PC-9 (cell line): ENCODE measurements around the gene PAPOLA. TPM values are rescaled to one million over a fixed set of nuclear protein-coding genes. Genes with fewer than 3 reads are reported as not detected.

ENCODE experiments used
- BruUV-seq: library from RNA; stranded (reverse); fragments of 400-500 nt; replicated peaks from 2 replicates; lab custom pipeline; 2021; lab: Mats Ljungman, UMichigan
- CTCF ChIA-PET: fragments of 300-600 bp; sonication (Branson Sonifier 250); formaldehyde crosslinking; loops from one replicate; lab custom pipeline; 2022; ENCODE audit warnings: antibody characterized with exemption; lab: Charles Lee
- POLR2A ChIA-PET: fragments of 300-600 bp; sonication (Branson Sonifier 250); formaldehyde crosslinking; loops from one replicate; lab custom pipeline; 2022; ENCODE audit warnings: antibody characterized with exemption; ENCODE audit not compliant: unreplicated experiment; lab: Charles Lee
- DNase-seq, 2 experiments: peaks; one replicate each; pipeline versions ENCODE4 v3.0.0 to v3.0.0-alpha.2; 2015 to 2022; ENCODE audit warnings: mixed read lengths in 1 of 2
- H2AFZ ChIP-seq: fragments of 200-600 bp; sonication (generic); 2 replicates; pipeline ENCODE4 v1.8.1; 2017; ENCODE audit warnings: antibody characterized with exemption
- H3F3A ChIP-seq: fragments of 200-600 bp; sonication (generic); 2 replicates; pipeline ENCODE4 v1.8.1; 2017; ENCODE audit warnings: antibody characterized with exemption, mild to moderate bottlenecking, low read depth; ENCODE audit not compliant: insufficient read depth
- H3K27ac ChIP-seq: fragments of 200-600 bp; sonication (generic); 2 replicates; pipeline ENCODE4 v1.6.1; 2016; ENCODE audit warnings: mixed run types
- H3K27me3 ChIP-seq: fragments of 200-600 bp; sonication (generic); 2 replicates; pipeline ENCODE4 v1.6.1; 2016; ENCODE audit warnings: low read depth, mixed run types; ENCODE audit not compliant: insufficient read depth
- H3K36me3 ChIP-seq: fragments of 200-600 bp; sonication (generic); 2 replicates; pipeline ENCODE4 v1.6.1; 2016; ENCODE audit warnings: low read depth, mixed run types
- H3K4me1 ChIP-seq: fragments of 200-600 bp; sonication (generic); replicated peaks from 2 replicates; pipeline ENCODE4 v1.6.1; 2016; ENCODE audit warnings: mixed run types; ENCODE audit not compliant: insufficient read depth
- H3K4me2 ChIP-seq: fragments of 200-600 bp; sonication (generic); 2 replicates; pipeline ENCODE4 v1.6.1; 2017; ENCODE audit warnings: mixed run types
- H3K4me3 ChIP-seq: fragments of 200-600 bp; sonication (generic); 2 replicates; pipeline ENCODE4 v1.6.1; 2016; ENCODE audit warnings: mixed run types
- H3K79me2 ChIP-seq: fragments of 200-600 bp; sonication (generic); 2 replicates; pipeline ENCODE4 v1.6.1; 2017; ENCODE audit warnings: low read depth, mixed run types
- H3K9me2 ChIP-seq: fragments of 200-600 bp; sonication (generic); 2 replicates; pipeline ENCODE4 v1.8.1; 2017; ENCODE audit warnings: mild to moderate bottlenecking; ENCODE audit not compliant: insufficient read depth
- H3K9me3 ChIP-seq: fragments of 200-600 bp; sonication (generic); 2 replicates; pipeline ENCODE4 v1.8.1; 2016; ENCODE audit warnings: low read depth; ENCODE audit not compliant: insufficient read depth
- H4K20me1 ChIP-seq: fragments of 200-600 bp; sonication (generic); 2 replicates; pipeline ENCODE4 v1.8.1; 2017; ENCODE audit not compliant: insufficient read depth
- EZH2 ChIP-seq: fragments of 200-600 bp; sonication (generic); IDR thresholded peaks from 2 replicates; pipeline ENCODE4 v1.8.0; 2017; ENCODE audit warnings: antibody characterized with exemption, low read depth
- intact Hi-C: fragments of 100-400 bp; cut with micrococcal nuclease; formaldehyde crosslinking; loops from one replicate; pipeline ENCODE4 v1.10.0; 2022; ENCODE audit not compliant: unreplicated experiment
- total RNA-seq: library from RNA; stranded (reverse); gene quantifications from 2 replicates; pipeline ENCODE4 v1.2.3, GENCODE V29; 2021
- TF ChIP-seq, protein P1 (sequence below): fragments of 200-600 bp; sonication (generic); conservative IDR thresholded peaks from 2 replicates; pipeline ENCODE4 v1.6.1; 2017; ENCODE audit warnings: mixed run types, antibody characterized with exemption, mild to moderate bottlenecking, moderate library complexity

The PAPOLA gene
- total RNA-seq, 1 experiment from 2014 or later: 68.4 TPM

DNA sequence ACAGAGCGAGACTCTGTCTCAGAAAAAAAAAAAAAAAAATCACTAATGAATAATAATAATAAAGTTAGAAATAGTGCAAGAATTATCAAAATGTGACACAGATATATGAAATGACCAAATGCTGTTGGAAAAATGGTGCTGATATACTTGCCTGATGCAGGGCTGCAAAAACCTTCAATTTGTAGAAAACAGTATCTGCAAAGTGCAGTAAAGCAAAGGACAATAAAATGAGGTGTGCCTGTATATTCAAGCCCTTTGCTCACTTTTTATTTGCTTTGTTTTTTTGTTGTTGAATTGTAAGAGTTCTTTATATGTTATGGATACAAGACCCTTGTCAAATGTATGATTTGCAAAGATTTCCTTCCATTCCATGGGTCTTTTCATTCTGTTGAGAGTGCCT lies 9.0 kb upstream of the PAPOLA start:
- ChIA-PET CTCF (no interaction called here), POLR2A (no interaction called here)
- Histone ChIP-seq H3K27ac (no peak overlapping the region), H3K27me3 (no peaks in the 10 kb centered on the region), H4K20me1 (no peaks in the 10 kb centered on the region), H3K4me1 (no peaks in the 10 kb centered on the region), H3K79me2 (no peaks in the 10 kb centered on the region), H3K36me3 (no peaks in the 10 kb centered on the region), H3K9me2 (no peaks in the 10 kb centered on the region), H2AFZ (no peak overlapping the region), H3K4me3 (no peak overlapping the region), H3K4me2 (no peak overlapping the region), H3F3A (no peaks in the 10 kb centered on the region), H3K9me3 (no peaks in the 10 kb centered on the region)
- no peak for DNase-seq
- intact Hi-C loops: no loop called here
- BruUV-seq: no TSS peak
- TF ChIP-seq, protein P1, sequence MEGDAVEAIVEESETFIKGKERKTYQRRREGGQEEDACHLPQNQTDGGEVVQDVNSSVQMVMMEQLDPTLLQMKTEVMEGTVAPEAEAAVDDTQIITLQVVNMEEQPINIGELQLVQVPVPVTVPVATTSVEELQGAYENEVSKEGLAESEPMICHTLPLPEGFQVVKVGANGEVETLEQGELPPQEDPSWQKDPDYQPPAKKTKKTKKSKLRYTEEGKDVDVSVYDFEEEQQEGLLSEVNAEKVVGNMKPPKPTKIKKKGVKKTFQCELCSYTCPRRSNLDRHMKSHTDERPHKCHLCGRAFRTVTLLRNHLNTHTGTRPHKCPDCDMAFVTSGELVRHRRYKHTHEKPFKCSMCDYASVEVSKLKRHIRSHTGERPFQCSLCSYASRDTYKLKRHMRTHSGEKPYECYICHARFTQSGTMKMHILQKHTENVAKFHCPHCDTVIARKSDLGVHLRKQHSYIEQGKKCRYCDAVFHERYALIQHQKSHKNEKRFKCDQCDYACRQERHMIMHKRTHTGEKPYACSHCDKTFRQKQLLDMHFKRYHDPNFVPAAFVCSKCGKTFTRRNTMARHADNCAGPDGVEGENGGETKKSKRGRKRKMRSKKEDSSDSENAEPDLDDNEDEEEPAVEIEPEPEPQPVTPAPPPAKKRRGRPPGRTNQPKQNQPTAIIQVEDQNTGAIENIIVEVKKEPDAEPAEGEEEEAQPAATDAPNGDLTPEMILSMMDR: no peak
- TF ChIP-seq EZH2: no peak

DNA sequence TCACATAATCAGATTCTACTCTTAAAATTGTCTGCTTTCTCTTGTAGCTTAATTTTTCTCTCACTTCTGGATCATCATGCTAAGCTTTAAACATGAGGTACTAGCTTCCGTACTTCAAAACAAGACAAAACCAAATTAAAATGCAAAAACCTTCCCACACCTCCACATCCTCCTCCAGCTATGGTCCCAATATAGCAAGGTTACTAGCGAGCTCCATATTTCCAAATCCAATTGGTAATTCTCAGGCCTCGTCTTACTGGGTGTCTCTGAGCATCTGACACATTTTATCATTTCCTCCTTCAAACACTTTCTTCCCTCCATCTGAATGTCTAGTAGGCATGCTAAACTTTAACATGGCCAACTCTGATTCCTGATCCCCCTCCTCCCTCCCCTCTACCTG lies 7.9 kb upstream of the PAPOLA start:
- no peaks in the 10 kb centered on the region for H3K79me2 ChIP-seq
- H3K4me2 ChIP-seq: no peak overlapping the region
- BruUV-seq: no TSS peak
- H3K27ac ChIP-seq: no peak overlapping the region
- H3F3A ChIP-seq: no peaks in the 10 kb centered on the region
- no peaks in the 10 kb centered on the region for H3K4me1 ChIP-seq
- H3K9me3 ChIP-seq: no peaks in the 10 kb centered on the region
- intact Hi-C loops: no loop called here
- ChIA-PET POLR2A (no interaction called here), CTCF (no interaction called here)
- H3K27me3 ChIP-seq: no peaks in the 10 kb centered on the region
- no peaks in the 10 kb centered on the region for H4K20me1 ChIP-seq
- no peaks in the 10 kb centered on the region for H3K36me3 ChIP-seq
- H3K4me3 ChIP-seq: no peak overlapping the region
- TF ChIP-seq EZH2: no peak
- TF ChIP-seq, protein P1: no peak
- no peak for DNase-seq
- no peak overlapping the region for H2AFZ ChIP-seq
- H3K9me2 ChIP-seq: no peaks in the 10 kb centered on the region

DNA sequence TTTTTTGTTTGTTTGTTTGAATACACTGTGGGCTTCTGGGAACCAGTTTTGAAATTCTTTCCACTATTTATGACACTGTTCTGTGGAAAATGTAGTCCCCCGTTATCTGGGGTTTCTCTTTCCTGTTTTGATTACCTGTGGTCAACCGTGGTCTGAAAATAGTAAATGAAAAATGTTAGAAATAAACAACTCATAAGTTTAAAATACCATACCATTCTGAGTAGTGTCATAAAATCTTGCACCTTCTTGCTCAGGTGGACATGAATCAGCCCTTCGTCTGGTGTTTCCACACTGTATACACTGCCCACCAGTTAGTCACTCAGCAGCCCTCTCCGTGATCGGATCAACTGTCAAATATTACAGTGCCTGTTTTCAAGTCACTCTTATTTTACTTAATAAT lies 5.1 kb upstream of the PAPOLA start:
- no peak overlapping the region for H3K27ac ChIP-seq
- H3K9me3 ChIP-seq: no peaks in the 10 kb centered on the region
- no peaks in the 10 kb centered on the region for H3K36me3 ChIP-seq
- TF ChIP-seq, protein P1: no peak
- no peak for TF ChIP-seq EZH2
- H3K27me3 ChIP-seq: no peaks in the 10 kb centered on the region
- H3F3A ChIP-seq: no peaks in the 10 kb centered on the region
- H3K4me3 ChIP-seq: no peak overlapping the region
- H3K4me2 ChIP-seq: no peak overlapping the region
- ChIA-PET CTCF (no interaction called here), POLR2A (no interaction called here)
- H3K79me2 ChIP-seq: 0 out of 2 replicates have a peak, but pooled peaks cover 3% of the 10 kb centered on the region
- DNase-seq: no peak
- intact Hi-C loops: no loop called here
- no TSS peak for BruUV-seq
- H4K20me1 ChIP-seq: no peaks in the 10 kb centered on the region
- H3K9me2 ChIP-seq: no peaks in the 10 kb centered on the region
- no peak overlapping the region for H2AFZ ChIP-seq
- no peaks in the 10 kb centered on the region; the same call in 1 of the 2 replicates for H3K4me1 ChIP-seq
